ENCODE results near the gene IPO4.
"Not testable (repeated sequence)": the region's sequence is repeated elsewhere in the genome, so short reads cannot be mapped to it uniquely, and the experiment has no call there.

The IPO4 gene

GRCh38 chr14:24224618-24225071, 36.0 kb upstream of the IPO4 start:
- no peak overlapping the region for H3K27ac Mint-ChIP-seq
- peaks cover 26% of the 10 kb centered on the region for H3K4me1 Mint-ChIP-seq
- no peaks in the 10 kb centered on the region for H3K9me3 Mint-ChIP-seq
- no peak for ATAC-seq
- no peaks in the 10 kb centered on the region for H3K27me3 Mint-ChIP-seq
- H3K4me3 Mint-ChIP-seq: no peak overlapping the region
- peaks cover 10% of the 10 kb centered on the region for H3K36me3 Mint-ChIP-seq

DNA sequence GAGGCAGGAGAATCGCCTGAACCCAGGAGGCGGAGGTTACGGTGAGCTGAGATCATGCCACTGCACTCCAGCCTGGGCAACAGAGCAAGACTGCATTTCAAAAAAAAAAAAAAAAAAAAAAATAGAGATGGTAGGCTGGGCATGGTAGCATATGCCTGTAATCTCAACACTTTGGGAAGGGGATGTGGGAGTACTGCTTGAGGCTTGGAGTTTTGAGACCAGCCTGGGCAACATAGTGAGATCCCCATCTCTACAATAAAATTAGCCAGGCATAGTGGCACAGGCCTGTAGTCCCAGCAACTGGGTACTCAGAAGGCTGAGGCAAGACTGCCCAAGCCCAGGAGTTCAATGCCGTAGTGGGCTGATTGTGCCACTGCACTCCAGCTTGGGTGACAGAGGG, 34.4 kb upstream of the IPO4 start:
- not testable (repeated sequence) for H3K9me3 Mint-ChIP-seq, H3K27me3 Mint-ChIP-seq, H3K4me3 Mint-ChIP-seq, ATAC-seq, H3K27ac Mint-ChIP-seq
- peaks cover 20% of the 10 kb centered on the region for H3K4me1 Mint-ChIP-seq
- H3K36me3 Mint-ChIP-seq: peaks cover 14% of the 10 kb centered on the region

DNA sequence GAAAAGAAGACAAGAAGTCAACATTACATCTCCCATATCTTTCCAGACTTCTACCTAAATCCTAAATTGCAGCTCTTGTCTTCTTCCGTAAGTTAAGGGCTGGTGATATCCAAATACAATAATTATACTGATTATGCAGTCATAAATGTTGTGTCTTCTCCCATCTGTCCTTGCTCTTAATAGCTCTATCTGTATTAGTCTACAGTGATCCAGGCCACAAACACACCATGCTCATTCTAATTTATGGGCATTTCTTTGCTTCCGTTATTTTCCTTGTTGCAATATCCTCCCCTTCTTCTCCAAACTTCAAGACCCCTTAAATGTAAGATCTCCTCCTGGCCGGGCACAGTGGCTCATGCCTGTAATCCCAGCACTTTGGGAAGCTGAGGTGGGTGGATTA, 30.9 kb upstream of the IPO4 start:
- Mint-ChIP-seq H3K27ac (no peak overlapping the region), H3K4me3 (no peak overlapping the region)

GRCh38 chr14:24219080-24219479, 30.5 kb upstream of the IPO4 start:
- no peak for ATAC-seq
- Mint-ChIP-seq H3K4me1 (peaks cover 19% of the 10 kb centered on the region), H3K27me3 (no peaks in the 10 kb centered on the region), H3K9me3 (no peaks in the 10 kb centered on the region), H3K4me3 (no peak overlapping the region), H3K27ac (no peak overlapping the region), H3K36me3 (peaks cover 6% of the 10 kb centered on the region)

More for the DNA sequence above, 30.9 kb upstream of the IPO4 start:
- H3K27me3 Mint-ChIP-seq: no peaks in the 10 kb centered on the region
- no peak for ATAC-seq
- H3K9me3 Mint-ChIP-seq: no peaks in the 10 kb centered on the region
- H3K4me1 Mint-ChIP-seq: peaks cover 18% of the 10 kb centered on the region
- peaks cover 6% of the 10 kb centered on the region for H3K36me3 Mint-ChIP-seq

GRCh38 chr14:24216876-24217275, 28.3 kb upstream of the IPO4 start:
- H3K4me3 Mint-ChIP-seq, H3K27ac Mint-ChIP-seq, H3K9me3 Mint-ChIP-seq, H3K27me3 Mint-ChIP-seq, ATAC-seq, H3K36me3 Mint-ChIP-seq: not testable (repeated sequence)
- H3K4me1 Mint-ChIP-seq: peaks cover 32% of the 10 kb centered on the region

DNA sequence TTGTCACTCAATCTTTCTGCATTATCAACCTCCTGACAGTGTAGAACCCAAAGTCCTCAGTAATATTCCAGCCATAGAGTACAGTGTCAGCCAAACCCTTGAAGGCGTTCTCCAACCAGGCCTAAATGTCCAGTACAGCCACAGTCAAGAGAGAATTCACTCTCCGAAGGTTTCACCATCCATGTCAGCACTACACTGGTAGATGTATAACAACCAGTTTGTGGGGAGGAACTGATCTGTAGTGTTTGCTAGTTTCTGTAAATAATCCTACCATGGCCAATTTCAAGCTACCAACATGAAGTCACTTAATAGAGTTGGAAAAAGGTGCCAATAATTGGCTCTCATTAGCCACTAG, 27.7 kb upstream of the IPO4 start:
- Mint-ChIP-seq H3K4me3 (peak overlapping the region; percentile 93), H3K4me1 (peaks cover 38% of the 10 kb centered on the region), H3K36me3 (peaks cover 11% of the 10 kb centered on the region), H3K27ac (peak overlapping the region; percentile 94), H3K9me3 (no peaks in the 10 kb centered on the region), H3K27me3 (no peaks in the 10 kb centered on the region)
- no peak for ATAC-seq

DNA sequence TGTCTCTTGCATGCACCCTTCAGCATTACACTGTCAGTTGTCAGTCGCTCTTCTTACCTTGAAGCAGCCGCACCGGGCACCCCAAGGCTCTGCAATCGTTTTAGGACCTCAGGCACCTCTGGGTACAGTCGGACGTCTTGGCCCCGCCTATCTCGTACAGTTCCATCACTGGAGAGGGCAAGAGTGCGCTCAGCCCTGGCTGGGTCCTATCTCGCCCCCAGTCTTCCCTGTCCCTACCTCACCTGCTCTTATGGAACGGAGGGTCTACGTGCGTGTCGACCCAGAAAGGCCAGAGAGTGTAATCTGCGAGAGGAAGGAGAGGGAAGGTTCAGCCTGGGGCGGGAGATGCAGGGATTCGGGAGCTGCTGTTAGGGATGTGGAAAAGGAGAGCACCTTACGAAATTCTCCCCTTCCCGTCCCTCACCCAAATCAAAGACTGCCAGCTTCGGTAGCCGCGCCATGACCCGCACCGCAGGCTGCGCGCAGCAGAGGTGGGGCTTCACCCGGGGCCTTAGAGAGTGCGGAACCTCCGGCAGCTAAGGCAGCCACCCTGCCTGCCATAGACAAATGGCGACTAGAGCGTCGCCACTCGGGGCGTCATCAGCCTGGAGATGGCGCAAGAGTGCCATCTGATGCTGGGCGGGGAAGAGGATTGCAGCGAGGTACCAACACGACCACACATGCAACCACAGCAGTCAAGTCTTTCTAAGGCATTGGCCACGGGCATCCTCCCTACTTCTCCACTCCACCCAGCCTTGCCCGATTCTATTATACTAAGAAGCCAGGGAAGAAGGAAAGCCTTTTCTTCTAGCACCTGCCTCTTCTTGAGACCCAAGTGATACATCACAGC, 27.1 kb upstream of the IPO4 start, which contains the start of gene MDP1:
MDP1 (minus strand) TSS at position 572 of the 850 bp plus-strand sequence; CDS start at position 461, 111 bp downstream.
- Mint-ChIP-seq H3K27me3 (no peaks in the 10 kb centered on the region), H3K27ac (peak within 1 kb of the TSS; percentile 94), H3K9me3 (no peaks in the 10 kb centered on the region), H3K4me3 (peak within 1 kb of the TSS; percentile 93), H3K36me3 (peaks cover 15% of the 10 kb centered on the region), H3K4me1 (peaks cover 44% of the 10 kb centered on the region)
- peak; percentile 90 for ATAC-seq

GRCh38 chr14:24213866-24214662, 25.4 kb upstream of the IPO4 start:
- Mint-ChIP-seq H3K27ac (peak overlapping the region; percentile 94), H3K4me3 (peak overlapping the region; percentile 87), H3K27me3 (no peaks in the 10 kb centered on the region), H3K4me1 (peaks cover 50% of the 10 kb centered on the region), H3K9me3 (no peaks in the 10 kb centered on the region), H3K36me3 (peaks cover 20% of the 10 kb centered on the region)
- no peak for ATAC-seq

GRCh38 chr14:24212924-24213865, 24.6 kb upstream of the IPO4 start, which contains the start of gene CHMP4A:
Gene CHMP4A (minus strand): TSS chr14:24213488. CDS start chr14:24213439, 49 bp downstream.
- H3K4me3 Mint-ChIP-seq: peak within 1 kb of the TSS; percentile 87
- H3K36me3 Mint-ChIP-seq: peaks cover 24% of the 10 kb centered on the region

GRCh38 chr14:24211311-24211710, 22.7 kb upstream of the IPO4 start:
- H3K27me3 Mint-ChIP-seq: no peaks in the 10 kb centered on the region
- H3K9me3 Mint-ChIP-seq: no peaks in the 10 kb centered on the region
- ATAC-seq: no peak
- peaks cover 43% of the 10 kb centered on the region for H3K36me3 Mint-ChIP-seq
- H3K4me3 Mint-ChIP-seq: no peak overlapping the region
- H3K4me1 Mint-ChIP-seq: peaks cover 60% of the 10 kb centered on the region
- H3K27ac Mint-ChIP-seq: peak overlapping the region; percentile 94

More at GRCh38 chr14:24212924-24213865, 24.6 kb upstream of the IPO4 start, which contains the start of gene CHMP4A:
- Mint-ChIP-seq H3K27me3 (no peaks in the 10 kb centered on the region), H3K4me1 (peaks cover 50% of the 10 kb centered on the region), H3K9me3 (no peaks in the 10 kb centered on the region), H3K27ac (peak within 1 kb of the TSS; percentile 94)
- peak; percentile 92 for ATAC-seq

DNA sequence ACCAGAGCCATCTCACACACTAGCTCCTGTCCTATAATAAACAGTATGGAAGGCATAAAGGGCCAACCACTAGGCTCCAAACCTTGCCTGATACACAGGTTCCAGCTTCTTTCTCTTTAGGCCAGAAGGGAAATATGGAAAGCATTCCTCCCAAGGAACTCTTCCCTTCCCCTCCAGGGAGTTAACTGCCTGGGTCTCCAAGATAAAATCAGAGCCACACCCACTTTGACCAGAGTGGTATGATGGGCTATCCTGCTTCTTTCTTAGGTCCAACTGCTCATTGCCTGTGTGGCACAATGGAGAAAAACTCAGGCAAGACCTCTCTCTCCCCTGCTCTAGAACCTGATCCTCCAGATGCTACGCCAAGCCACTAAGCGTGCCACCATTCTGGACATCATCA, 19.0 kb upstream of the IPO4 start:
- Mint-ChIP-seq H3K4me1 (peaks cover 47% of the 10 kb centered on the region), H3K4me3 (no peak overlapping the region), H3K27ac (no peak overlapping the region)

DNA sequence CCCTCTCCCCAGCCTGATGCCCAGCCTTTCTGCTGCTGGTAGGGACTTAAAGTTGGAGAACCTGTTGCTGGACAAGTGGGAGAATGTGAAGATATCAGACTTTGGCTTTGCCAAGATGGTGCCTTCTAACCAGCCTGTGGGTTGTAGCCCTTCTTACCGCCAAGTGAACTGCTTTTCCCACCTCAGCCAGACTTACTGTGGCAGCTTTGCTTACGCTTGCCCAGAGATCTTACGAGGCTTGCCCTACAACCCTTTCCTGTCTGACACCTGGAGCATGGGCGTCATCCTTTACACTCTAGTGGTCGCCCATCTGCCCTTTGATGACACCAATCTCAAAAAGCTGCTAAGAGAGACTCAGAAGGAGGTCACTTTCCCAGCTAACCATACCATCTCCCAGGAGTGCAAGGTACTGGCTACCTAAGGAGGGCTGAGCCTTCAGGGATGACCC, 18.5 kb upstream of the IPO4 start:
- H3K4me3 Mint-ChIP-seq: no peak overlapping the region
- H3K27ac Mint-ChIP-seq: peak overlapping the region; percentile 74
- H3K4me1 Mint-ChIP-seq: peaks cover 42% of the 10 kb centered on the region
- peaks cover 77% of the 10 kb centered on the region for H3K36me3 Mint-ChIP-seq
- H3K9me3 Mint-ChIP-seq: peaks cover 5% of the 10 kb centered on the region
- no peaks in the 10 kb centered on the region for H3K27me3 Mint-ChIP-seq
- peak; percentile 39 for ATAC-seq

More for the DNA sequence above, 19.0 kb upstream of the IPO4 start:
- no peak for ATAC-seq
- Mint-ChIP-seq H3K27me3 (no peaks in the 10 kb centered on the region), H3K36me3 (peaks cover 72% of the 10 kb centered on the region), H3K9me3 (peaks cover 4% of the 10 kb centered on the region)

DNA sequence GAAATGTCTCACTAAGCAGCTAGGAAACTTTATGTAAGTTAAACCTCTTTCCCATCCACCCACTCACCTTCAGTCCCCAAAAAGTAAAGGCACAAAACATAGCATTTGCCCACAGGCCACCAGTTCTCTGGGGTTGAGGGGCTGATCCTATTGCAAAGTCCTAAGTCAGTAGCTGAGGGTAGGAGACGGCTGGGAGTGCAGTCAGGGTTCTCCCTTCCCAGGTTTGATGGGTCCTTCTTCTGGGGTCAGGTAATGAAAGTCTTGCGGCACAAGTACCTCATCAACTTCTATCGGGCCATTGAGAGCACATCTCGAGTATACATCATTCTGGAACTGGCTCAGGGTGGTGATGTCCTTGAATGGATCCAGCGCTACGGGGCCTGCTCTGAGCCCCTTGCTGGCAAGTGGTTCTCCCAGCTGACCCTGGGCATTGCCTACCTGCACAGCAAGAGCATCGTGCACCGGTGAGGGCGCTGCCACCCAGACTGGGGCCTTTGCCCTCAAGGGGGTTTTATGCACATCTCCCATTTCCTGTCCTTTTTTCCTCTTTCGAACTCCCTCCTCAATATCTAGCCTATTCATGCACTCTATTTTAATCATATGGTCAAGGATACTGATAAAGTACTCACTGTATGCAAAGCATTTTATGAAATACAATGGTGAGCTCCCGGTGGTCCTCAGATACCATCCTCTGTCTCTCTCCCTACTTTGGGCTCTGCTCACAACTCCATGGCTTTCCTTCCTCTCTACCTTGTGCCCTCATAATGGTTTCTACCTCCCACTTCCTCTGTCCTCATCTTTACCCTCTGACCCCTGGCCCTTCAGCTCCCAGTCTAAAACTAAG, 17.9 kb upstream of the IPO4 start:
- H3K27ac Mint-ChIP-seq: peak overlapping the region; percentile 74
- H3K9me3 Mint-ChIP-seq: peaks cover 5% of the 10 kb centered on the region
- H3K4me3 Mint-ChIP-seq: no peak overlapping the region
- H3K36me3 Mint-ChIP-seq: peaks cover 80% of the 10 kb centered on the region
- ATAC-seq: no peak
- peaks cover 38% of the 10 kb centered on the region for H3K4me1 Mint-ChIP-seq
- no peaks in the 10 kb centered on the region for H3K27me3 Mint-ChIP-seq

Measured in stimulated activated memory B cell treated with anti-CD40 and anti-IgM and Interleukin-4, amounts not matched to agents 10 μg/mL and 1 μg/mL and 100 μg/mL, for 72 hours (primary cell).